ENCODE data around the gene ARFGAP1. TPM values are rescaled to one million over a fixed set of nuclear protein-coding genes. Genes with fewer than 3 reads are reported as not detected.

ARFGAP1 gene
- total and polyA plus RNA-seq, 2 of the 8 experiments (the other 6 are each of a cell fraction or from before 2014, with no cell fraction given): 93.7 to 100 TPM

- Histone ChIP-seq H3K4me3 (ENCODE audit: extremely low read depth in 1 of 4, insufficient read depth in 2 of 4, low read depth in 3 of 4, low read length in 4 of 4) (no peak overlapping the region), H3K14ac (ENCODE audit: insufficient read length) (no peak overlapping the region), H3K23ac (ENCODE audit: insufficient read length) (no peak overlapping the region), H3K9me3 (ENCODE audit: insufficient read depth in 2 of 2, low read depth in 1 of 2, low read length in 1 of 2) (no peaks in the 10 kb centered on the region), H3K79me1 (ENCODE audit: low read depth, low read length) (peaks cover 14% of the 10 kb centered on the region), H4K5ac (ENCODE audit: insufficient read length, low read depth, low read length) (no peak overlapping the region), H3K23me2 (ENCODE audit: low read depth, low read length) (peaks cover 2% of the 10 kb centered on the region; the same call in 1 of the 2 replicates), H3K4me1 (replicated peaks in 1 of 4; ENCODE audit: control insufficient read depth in 3 of 4, insufficient read depth in 4 of 4, low read length in 3 of 4) (peaks cover 0 to 5% (median 1%) of the 10 kb centered on the region in 4 experiments; a peak in 5 of 7 replicates), H2AFZ (ENCODE audit: low read length) (no peak overlapping the region), H3K36me3 (ENCODE audit: control insufficient read depth in 2 of 4, insufficient read depth in 4 of 4, low read length in 3 of 4) (peaks cover 6 to 37% (median 22%) of the 10 kb centered on the region in 4 experiments), H3K56ac (replicated peaks; ENCODE audit: insufficient read length, low read depth, low read length) (no peak overlapping the region), H2BK12ac (ENCODE audit: low read depth, low read length) (no peak overlapping the region), H2BK20ac (ENCODE audit: low read length) (no peak overlapping the region), H2AK5ac (ENCODE audit: low read depth, low read length) (no peak overlapping the region), H3K79me2 (ENCODE audit: control insufficient read depth in 1 of 2, insufficient read depth in 2 of 2, low read length in 2 of 2) (peaks cover 17 to 39% of the 10 kb centered on the region in 2 experiments), H4K8ac (ENCODE audit: extremely low read depth, insufficient read depth, low read length) (no peak overlapping the region), H2BK5ac (ENCODE audit: low read depth, low read length) (no peak overlapping the region), H4K20me1 (replicated peaks in 1 of 2; ENCODE audit: control insufficient read depth in 1 of 2, insufficient read depth in 2 of 2, low read length in 2 of 2) (peaks cover 19 to 39% of the 10 kb centered on the region in 2 experiments), H3K9ac (replicated peaks in 1 of 4; ENCODE audit: extremely low read depth in 1 of 4, low read depth in 3 of 4, low read length in 3 of 4) (no peak overlapping the region), H4K91ac (replicated peaks; ENCODE audit: insufficient read length, low read length) (no peak overlapping the region), H3K4me2 (ENCODE audit: insufficient read depth in 1 of 2, low read depth in 2 of 2, low read length in 2 of 2) (no peak overlapping the region), H2BK120ac (replicated peaks; ENCODE audit: low read depth, low read length) (no peak overlapping the region), H3K4ac (replicated peaks; ENCODE audit: insufficient read length, low read depth, low read length) (no peak overlapping the region), H2BK15ac (ENCODE audit: low read length) (no peak overlapping the region), H3K18ac (ENCODE audit: extremely low read depth, low read length) (no peak overlapping the region), H3K27ac (ENCODE audit: low read depth, low read length) (no peak overlapping the region), H3K27me3 (replicated peaks in 1 of 4; ENCODE audit: control insufficient read depth in 3 of 4, extremely low read depth in 1 of 4, insufficient read depth in 3 of 4, low read length in 3 of 4) (no peaks in the 10 kb centered on the region)
- ChIA-PET POLR2A (ENCODE audit: partially characterized antibody) (no interaction called here), CTCF (ENCODE audit: partially characterized antibody) (interaction anchor here (0.7 to 3.7 kb wide), 13 partner anchors 9 to 902 kb away, joined by 3 to 23 read pairs (median 3); partner anchors contain the start of gene YTHDF1)
- FAIRE-seq (no peak), DNase-seq (ENCODE audit: low read depth in 1 of 2, low spot score in 2 of 2) (no peak)
- 93% methylated on average over 30 of the region's 30 CpGs; no CpG with 5 or more reads in 1 of the 2 experiments for WGBS, 2 experiments (ENCODE audit: extremely low coverage in 1 of 2, insufficient coverage in 1 of 2, insufficient read length in 1 of 2, insufficient replicate concordance in 2 of 2, low coverage in 1 of 2, low lambda C conversion rate in 2 of 2, missing lambda C conversion rate in 1 of 2)
- TF ChIP-seq HDAC6 (IDR thresholded peaks at IDR 0.05; ENCODE audit: low read depth, low read length): no peak
- no peak for TF ChIP-seq E2F6 (IDR thresholded peaks at IDR 0.05)
- no peak for TF ChIP-seq TBP (IDR thresholded peaks at IDR 0.05; ENCODE audit: low read depth, low read length)
- no peak for TF ChIP-seq BRCA1 (IDR thresholded peaks at IDR 0.05; ENCODE audit: low read depth, low read length)
- TF ChIP-seq SP2 (IDR thresholded peaks at IDR 0.05; ENCODE audit: low read length): no peak
- TF ChIP-seq RAD21 (IDR thresholded peaks at IDR 0.05 in 1 of 2, conservative IDR thresholded peaks at IDR 0.05 in 1 of 2; ENCODE audit: low read depth in 2 of 2, low read length in 2 of 2): no peak
- TF ChIP-seq CTCF (IDR thresholded peaks at IDR 0.05; ENCODE audit: control extremely low read depth in 1 of 3, insufficient read depth in 1 of 3, low read depth in 1 of 3, low read length in 3 of 3): no peak
- no peak for TF ChIP-seq EGR1 (IDR thresholded peaks at IDR 0.05; ENCODE audit: borderline replicate concordance, low read depth, low read length)
- no peak for TF ChIP-seq CBX5 (IDR thresholded peaks at IDR 0.05; ENCODE audit: low read depth, low read length)
Observed at GRCh38 chr20:63277466-63278272, 5.1 kb downstream of the ARFGAP1 start.
